GM21825 (cell line): ENCODE results near the gene OVOL1.
"Not testable (repeated sequence)": the region's sequence is repeated elsewhere in the genome, so short reads cannot be mapped to it uniquely, and the experiment has no call there.

ENCODE experiments used
- ATAC-seq: cut with Tn5 transposase; IDR thresholded peaks from one replicate; pipeline ENCODE4 v1.9.1; 2021; ENCODE audit warnings: mild to moderate bottlenecking, moderate library complexity; ENCODE audit not compliant: unreplicated experiment

Gene OVOL1

DNA sequence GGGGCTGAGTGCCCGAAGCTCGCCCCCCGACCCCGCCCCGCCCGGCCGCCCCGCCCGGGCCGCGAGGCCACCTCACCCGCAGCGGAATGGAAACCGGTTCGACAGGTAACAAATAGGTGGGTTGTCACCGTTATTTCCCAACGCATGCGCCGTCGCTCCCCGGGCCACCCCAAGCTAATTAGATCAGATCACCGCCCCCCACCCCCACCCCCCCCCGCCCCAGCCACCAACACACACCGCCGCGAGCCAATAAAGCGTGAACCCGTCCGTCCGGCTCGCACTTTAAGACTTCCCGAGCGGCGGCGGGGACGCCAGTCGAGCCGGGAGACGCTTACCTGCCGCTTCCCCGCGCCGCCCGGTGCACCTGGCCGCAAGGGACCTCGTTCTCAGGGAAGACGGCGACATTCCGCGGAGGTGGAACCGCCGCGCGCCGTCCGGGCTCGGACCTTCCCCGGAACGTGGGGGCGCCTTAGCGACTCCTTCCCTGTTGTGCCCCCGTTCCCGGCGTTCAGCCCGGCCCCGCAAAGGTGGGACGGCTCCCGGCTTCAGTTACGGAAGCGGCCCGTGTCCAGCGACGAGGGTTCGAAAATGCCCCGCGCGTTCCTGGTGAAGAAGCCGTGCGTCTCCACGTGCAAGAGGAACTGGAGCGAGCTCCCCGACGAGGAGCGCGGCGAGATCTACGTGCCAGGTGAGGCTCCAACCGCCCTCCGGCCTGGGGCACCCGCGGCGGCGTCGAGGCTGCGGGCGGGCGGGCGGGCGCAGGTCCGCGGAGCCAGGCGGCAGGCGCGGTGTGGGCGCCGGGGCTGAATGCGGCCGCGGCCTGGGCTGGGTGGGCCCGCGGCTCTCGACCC, at the start of gene OVOL1:
TSS of gene OVOL1 (plus strand) at position 278 of the 851 bp plus-strand sequence. CDS start at position 589, 311 bp downstream.
- no peak for ATAC-seq

DNA sequence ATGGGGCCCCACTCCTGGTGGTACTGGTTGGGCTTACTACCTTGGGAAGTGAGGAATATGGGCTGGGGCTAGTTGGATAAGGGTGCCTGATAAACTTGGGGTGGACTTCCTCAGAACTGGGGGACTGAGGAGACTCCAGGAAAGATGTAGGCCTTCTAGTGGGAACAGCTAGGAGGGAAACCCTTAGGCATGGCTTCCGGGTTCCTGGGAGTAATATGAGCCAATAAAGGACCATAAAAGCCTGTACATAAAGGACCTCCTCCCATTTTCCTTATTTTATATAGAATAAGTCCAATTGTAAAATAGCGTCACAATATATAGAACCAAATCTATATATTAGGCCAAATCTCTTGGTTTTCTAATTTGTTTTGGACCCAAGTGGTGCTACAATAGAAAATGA, 47.8 kb upstream of the OVOL1 start:
- no peak for ATAC-seq

DNA sequence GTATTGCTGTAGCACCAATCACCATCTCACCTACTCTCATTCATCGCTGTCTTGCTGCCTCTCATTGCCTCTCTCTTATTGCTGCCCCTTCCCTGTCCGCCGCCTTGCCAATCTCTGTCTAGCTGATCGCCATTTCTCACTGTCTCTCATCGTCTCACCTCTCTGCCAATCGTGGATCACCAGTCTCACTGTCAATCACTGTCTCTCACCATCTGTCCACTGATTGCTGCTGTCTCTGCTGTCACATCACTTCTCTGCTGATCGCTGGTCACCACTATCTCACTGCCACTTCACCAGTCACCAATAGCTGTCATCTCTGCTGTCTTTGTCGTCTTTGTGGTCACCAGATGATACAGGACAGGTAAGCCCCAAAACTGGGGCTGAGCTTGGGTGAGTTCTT, 45.7 kb upstream of the OVOL1 start:
- no peak for ATAC-seq

DNA sequence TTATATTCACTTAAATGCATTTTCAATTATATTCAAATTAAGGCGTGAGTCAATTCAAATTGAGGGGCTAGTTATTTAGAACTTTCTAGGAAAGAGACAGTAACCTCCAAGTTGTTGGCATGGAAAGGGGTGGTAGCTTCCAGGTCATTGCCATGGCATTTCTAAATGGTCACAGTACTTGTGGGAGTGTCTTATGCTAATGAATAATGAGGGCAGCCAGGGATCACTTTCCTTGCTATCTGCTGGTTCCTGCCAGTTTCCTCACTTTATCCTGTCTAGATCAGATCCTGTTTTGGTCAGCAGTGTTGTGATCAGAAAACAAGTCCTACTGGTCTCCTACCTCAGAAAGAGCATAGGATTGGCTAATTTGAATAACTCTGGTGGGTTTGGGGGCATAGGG, 44.5 kb upstream of the OVOL1 start:
- ATAC-seq: no peak

- ATAC-seq: no peak
These were observed 43.2 kb upstream of the OVOL1 start for GRCh38 chr11:65743681-65744025.

GRCh38 chr11:65744026-65744698, 42.7 kb upstream of the OVOL1 start:
- no peak for ATAC-seq

GRCh38 chr11:65744699-65745042, 42.2 kb upstream of the OVOL1 start:
- ATAC-seq: no peak

- no peak for ATAC-seq
These were observed 41.8 kb upstream of the OVOL1 start for GRCh38 chr11:65745049-65745448.

GRCh38 chr11:65762169-65762568, 24.7 kb upstream of the OVOL1 start:
- ATAC-seq: not testable (repeated sequence)

DNA sequence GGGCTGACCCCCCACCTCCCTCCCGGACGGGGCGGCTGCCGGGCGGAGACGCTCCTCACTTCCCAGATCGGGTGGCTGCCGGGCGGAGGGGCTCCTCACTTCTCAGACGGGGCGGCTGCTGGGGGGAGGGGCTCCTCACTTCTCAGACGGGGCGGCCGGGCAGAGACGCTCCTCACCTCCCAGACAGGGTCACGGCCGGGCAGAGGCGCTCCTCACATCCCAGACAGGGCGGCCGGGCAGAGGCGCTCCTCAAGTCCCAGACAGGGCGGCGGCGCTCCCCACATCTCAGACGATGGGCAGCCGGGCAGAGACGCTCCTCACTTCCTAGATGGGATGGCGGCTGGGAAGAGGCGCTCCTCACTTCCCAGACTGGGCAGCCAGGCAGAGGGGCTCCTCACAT, 24.0 kb upstream of the OVOL1 start:
- not testable (repeated sequence) for ATAC-seq

GRCh38 chr11:65764434-65764833, 22.4 kb upstream of the OVOL1 start:
- no peak for ATAC-seq

DNA sequence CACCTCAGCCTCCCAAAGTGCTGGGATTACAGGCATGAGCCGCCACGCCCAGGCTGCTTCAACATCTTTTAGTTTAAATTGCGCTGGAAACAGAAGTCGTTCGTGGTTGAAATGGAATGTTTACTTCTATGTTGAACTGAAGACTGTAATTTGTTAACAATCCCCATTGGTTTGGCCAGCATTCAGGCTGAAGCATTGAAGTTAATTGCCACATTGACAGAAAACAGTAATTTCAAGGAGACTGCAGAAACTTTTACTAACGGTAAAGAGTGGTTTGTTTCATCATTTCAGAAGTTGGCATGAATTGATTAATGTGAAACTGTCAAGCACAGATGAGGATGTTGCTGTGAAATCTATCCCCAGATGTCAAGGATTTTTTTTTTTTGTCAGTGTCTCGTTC, 20.3 kb upstream of the OVOL1 start:
- no peak for ATAC-seq

GRCh38 chr11:65767406-65767805, 19.5 kb upstream of the OVOL1 start:
- no peak for ATAC-seq

DNA sequence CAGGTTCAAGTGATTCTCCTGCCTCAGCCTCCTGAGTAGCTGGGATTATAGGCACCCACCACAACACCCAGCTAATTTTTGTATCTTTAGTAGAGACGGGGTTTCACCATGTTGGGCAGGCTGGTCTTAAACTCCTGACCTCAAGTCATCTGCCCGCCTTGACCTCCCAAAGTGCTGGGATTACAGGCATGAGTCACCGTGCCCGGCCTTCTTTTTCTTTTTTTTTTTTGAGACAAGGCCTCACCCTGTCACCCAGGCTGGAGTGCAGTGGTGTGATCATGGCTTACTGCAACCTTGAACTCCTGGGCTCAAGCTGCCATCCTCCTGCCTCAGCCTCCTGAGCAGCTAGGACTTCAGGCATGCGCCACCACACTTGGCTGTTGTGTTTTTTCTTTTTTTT, 19.1 kb upstream of the OVOL1 start:
- ATAC-seq: not testable (repeated sequence)

DNA sequence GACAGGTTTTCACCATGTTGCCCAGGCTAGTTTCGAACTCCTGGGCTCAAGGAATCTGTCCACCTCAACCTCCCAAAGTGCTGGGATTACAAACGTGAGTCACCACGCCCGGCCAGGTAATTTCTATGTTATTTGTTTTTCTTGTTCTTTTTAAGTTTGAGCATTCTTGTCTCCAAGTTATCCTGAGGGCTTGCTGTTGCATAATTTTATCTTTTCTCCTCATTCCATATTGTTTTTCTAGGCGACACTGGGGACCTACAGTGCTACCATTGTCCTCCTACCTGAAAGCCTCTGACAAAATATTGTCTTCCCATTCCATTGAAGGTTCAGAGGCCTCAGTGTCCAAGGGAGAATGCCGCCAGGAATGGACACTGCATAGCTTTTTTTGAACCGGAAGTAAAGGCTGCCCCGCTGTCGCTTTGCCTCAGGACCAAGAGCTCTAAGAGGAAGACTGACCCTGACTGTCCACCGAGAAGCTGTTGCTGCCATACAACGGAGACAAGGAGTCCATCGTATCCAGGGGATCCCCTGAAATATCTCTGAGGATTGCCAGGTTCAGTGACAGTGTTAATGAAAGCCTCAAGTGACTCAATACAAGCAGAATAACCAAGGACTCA, 15.8 kb upstream of the OVOL1 start:
- no peak for ATAC-seq

- ATAC-seq: no peak
These were observed 15.2 kb upstream of the OVOL1 start for GRCh38 chr11:65771589-65772112.

DNA sequence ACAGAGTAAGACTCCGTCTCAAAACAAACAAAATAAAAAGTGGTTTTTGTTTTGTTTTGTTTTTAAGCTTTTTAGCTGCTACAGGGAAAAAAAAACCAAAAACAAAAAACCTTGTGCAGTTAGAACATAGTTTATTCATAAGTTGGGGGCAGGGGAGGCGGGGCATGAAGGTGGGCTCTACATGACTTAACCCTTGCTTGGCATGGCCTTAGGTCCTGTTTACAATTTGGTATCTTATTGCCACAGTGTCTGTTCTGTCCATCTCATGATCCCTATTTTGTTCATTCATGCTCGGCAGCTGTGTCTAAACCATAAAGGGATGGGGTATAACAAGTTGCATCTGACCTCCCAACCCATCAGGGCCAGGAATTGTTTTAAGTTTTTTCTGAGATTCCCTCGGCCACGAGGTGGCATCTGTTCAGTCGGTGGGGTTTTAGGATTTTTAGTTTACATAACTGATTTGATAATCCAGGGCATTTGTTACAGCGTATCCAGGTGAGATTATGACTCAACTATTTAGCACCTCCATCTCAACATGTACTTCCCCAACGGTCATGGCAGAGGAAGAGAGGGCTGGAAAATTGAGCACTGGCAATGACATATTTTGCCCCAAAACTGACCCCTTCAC, 13.0 kb upstream of the OVOL1 start:
- no peak for ATAC-seq

DNA sequence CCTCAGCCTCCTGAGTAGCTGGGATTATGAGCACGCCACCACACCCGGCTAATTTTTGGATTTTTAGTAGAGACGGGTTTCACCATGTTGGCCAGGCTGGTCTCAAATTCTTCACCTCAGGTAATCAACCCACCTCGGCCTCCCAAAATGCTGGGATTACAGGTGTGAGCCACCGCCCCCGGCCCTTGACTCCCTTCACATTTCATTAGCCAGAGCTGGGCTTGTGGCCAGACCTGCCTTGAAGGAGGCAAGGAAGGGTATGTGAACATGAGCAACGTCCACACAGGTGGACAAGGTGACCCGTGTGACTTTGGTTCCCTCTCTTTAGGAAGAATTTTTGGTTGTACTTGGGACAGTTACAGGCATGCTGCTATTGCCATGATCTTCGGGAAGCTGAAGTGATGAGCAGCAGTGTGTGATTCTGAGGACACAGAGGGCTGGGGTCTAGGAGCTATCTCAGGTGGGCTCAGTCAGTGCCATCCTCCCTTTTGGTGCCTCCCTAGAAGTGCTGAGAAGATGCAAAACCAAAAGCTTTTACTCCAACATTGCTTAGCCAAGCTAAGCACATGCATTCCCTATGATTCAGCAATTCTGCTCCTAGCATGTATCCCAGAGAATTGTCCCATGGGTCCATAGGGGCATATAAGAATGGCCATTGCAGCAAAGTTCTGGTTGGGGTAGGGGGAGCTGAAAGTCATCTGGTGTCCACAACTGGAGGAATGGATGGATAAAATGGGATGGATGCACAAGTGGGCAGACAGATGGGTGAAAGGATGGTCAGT, 12.1 kb upstream of the OVOL1 start:
- no peak for ATAC-seq

GRCh38 chr11:65776196-65776595, 10.7 kb upstream of the OVOL1 start:
- no peak for ATAC-seq

- no peak for ATAC-seq
These were observed 10.1 kb upstream of the OVOL1 start for GRCh38 chr11:65776710-65777141.

DNA sequence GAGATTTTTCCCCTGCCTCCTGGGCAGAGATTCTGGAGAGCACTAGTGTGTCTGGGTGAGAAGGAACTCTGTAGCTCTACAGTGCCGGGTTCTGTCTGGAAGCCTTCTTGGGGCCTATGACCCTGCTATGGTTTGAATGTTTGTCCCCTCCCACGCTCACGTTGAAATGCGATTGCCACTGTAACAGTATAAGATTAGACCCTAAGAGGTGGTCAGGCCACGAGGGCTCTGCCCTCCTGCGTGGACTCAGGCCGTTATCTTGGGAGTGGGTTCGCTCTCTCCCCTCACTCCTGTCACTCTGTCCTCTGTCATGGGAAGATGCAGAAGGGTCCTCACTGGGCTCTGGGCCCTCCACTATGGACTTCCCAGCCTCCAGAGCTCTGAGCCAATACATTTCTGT, 9.6 kb upstream of the OVOL1 start:
- no peak for ATAC-seq
